GM18517 (cell line): ENCODE data around the gene ITPRID1.
"Not testable (repeated sequence)": the region's sequence is repeated elsewhere in the genome, so short reads cannot be mapped to it uniquely, and the experiment has no call there.

Experiments used
- ATAC-seq: cut with Tn5 transposase; IDR thresholded peaks from one replicate; pipeline ENCODE4 v1.9.1; 2021; ENCODE audit warnings: mild to moderate bottlenecking, moderate library complexity; ENCODE audit not compliant: unreplicated experiment

ITPRID1 gene

DNA sequence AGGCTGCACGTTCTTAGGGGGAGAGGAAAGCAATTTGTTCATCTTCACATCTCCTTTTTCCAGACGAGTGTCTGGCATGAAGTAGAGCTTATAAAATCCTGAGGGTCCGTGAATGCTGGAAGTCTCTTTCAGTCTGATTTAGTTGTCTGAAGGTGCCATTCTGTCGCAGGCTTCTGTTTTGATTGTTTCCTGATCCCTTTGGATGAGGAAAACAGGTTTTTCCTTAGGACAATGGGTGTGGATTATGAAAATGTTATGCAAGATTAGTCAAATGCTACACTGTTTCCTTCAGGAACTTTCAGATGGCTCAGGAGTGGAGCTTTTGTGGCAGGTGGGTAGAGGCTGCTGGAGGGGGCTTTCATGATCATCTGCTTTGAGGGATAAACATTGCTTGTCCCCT lies at the start of gene ITPRID1:
Gene ITPRID1 (plus strand): TSS at position 301 of the 400 bp plus-strand sequence. CDS start 38,935 bp downstream, outside the sequence.
- ATAC-seq, result no peak

DNA sequence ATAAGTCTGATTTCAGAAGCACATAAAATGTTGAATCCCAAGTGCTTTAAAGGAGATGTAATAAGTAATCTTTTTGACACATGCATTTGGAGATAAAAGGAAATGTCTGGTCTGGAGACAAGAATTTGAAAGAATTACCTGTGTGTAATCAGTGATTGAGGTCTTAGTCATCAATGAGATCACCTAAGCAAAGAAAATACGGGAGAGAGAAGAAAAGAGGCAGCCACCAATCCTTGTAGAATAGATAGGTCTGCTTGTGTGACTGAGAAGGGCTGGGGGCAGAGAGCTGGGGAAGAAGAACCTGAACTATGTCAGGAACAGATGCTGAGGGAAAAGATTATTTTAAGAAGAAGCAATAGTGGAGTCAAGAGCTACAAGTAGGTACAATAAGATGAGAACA lies 49.3 kb upstream of the ITPRID1 start:
- ATAC-seq, result no peak

- no peak for ATAC-seq
Measured at GRCh38 chr7:31465285-31465684, 48.6 kb upstream of the ITPRID1 start.

DNA sequence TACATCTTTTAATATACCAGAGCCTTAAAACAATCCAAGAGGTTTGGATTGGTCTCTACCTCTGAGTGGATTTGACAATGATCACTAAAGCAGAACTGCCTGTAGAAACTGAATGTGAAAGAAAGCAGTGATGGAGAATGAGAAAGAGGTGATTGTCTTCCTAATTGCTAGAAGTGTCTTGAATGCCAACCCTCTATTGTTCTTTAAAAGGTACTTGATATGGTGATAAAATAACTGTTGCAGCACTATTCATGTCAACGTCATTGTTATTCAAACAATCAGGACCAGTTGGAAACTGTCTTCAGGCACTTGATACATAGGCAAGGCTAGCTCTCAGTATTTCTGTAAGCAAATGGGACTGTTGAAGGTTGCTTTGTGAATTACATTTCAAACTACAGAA lies 47.9 kb upstream of the ITPRID1 start:
- peak; percentile 53 for ATAC-seq

DNA sequence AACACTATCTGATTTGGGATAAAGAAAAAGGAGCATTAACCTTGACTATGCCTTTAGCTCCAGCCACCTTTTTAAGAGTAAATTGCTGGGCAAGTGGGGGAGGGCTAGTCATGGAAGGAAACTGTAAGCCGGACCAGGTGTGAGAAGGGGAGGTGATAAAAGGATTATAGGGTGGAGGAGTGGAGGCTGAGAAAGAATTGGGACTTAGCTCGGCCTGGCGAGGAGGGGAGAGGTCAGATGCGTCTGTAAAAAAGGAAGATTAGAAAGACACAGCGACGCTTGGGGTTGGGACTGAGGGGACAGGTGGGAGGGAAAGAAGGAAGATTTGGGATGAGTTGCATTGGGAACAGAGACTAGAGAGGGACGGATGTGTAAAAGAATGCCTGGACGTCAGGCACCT lies 43.0 kb upstream of the ITPRID1 start:
- ATAC-seq, result not testable (repeated sequence)

DNA sequence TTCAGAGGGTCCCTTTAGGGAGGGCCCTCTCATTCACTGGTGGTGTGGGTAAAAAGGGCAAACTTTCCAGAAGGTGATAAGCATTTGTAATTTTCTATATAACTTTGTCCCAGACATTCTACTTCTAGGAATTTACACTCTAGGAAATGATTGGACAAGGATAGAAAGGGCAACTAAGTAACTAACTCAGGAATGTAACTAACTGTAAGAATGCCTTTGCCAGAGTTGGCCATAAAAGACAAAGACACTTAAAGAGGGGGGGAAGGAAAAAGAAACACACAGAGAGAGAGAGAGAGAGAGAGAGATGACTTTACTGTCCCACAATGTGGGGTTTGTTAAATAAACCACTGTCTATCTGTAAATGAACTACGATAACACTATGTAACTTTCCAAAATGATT lies 38.5 kb upstream of the ITPRID1 start:
- ATAC-seq, result no peak

DNA sequence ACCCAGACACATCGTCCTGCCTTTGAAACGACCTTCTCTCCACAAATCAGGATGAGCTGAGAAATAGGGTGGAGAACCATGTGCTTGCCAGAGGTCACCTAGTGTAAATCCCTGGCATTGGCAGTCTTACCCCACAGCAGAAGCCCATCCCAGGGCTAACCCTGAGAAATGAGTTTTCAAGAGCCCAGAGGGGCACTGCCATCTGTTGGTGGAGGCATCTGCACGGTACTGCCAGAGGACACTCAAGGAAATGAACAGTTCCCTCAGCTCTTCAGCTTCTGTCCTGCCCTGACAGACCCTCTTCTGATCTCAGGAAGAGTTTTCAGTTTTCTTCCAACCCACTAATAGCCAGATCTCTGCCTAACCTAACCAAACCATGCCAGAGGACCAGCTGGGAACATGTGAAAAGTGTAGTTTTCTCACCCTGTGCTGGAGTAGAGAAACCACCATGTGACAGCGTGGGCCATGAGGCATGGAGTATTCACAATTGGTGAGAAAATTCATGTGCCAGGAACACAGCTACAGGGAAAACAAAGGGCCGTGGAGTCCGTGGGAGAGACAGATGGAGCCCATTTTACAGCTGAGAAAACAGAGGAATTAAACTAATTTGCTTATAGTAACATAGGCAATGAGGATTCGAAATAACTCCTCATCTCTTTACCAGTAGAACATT lies 37.7 kb upstream of the ITPRID1 start:
- ATAC-seq, result no peak

- no peak for ATAC-seq
Measured at GRCh38 chr7:31476941-31477677, 36.8 kb upstream of the ITPRID1 start.

- no peak for ATAC-seq
Measured at GRCh38 chr7:31478018-31478417, 35.9 kb upstream of the ITPRID1 start.

GRCh38 chr7:31478721-31479120 lies 35.2 kb upstream of the ITPRID1 start:
- peak; percentile 92 for ATAC-seq

GRCh38 chr7:31487071-31487470 lies 26.8 kb upstream of the ITPRID1 start:
- no peak for ATAC-seq

DNA sequence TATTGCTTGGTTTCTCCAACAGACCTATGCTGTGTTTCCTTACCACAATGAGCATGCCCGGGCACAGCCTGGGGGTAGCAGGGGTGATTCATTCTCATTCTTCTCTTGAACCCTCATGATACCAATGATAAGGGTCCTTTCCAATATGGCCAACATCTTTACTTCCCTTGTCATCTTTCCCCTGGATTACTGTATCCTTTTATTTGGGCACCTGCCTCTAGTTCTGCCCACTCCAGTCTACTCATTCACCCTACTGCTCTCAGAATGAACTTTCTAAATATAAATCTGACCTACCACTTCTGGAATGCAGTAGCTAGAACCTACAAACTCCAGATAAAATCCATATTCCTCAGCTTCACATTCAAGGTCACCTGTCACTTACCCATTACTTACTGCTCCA lies 26.4 kb upstream of the ITPRID1 start:
- ATAC-seq, result no peak

GRCh38 chr7:31488562-31489203 lies 25.2 kb upstream of the ITPRID1 start:
- peak; percentile 91 for ATAC-seq

DNA sequence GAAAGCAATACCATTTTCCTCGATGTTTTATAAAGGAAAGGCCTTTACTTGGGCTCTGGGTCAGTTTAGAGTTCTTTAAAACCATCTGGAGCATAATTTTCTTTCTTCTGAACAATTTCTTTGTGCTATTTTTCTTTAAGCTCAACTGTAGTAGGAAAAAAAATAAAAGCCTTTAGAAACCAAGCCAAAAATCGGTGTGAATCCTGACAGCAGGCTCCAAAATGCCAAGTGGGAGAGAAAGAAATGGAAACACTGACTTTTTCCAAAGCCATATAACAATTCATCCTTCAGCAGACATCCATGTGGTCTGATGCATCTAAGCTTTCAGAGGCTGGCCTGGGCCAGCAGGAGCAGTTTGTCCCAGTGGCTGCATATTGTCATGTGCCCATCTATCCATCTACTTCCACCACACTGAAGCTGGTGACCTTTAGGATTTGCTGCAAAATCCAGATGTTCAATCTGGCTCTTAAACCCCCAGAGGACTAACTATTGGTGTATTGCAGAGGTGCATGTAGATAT lies 23.0 kb upstream of the ITPRID1 start:
- no peak for ATAC-seq

GRCh38 chr7:31492086-31492485 lies 21.8 kb upstream of the ITPRID1 start:
- no peak for ATAC-seq

DNA sequence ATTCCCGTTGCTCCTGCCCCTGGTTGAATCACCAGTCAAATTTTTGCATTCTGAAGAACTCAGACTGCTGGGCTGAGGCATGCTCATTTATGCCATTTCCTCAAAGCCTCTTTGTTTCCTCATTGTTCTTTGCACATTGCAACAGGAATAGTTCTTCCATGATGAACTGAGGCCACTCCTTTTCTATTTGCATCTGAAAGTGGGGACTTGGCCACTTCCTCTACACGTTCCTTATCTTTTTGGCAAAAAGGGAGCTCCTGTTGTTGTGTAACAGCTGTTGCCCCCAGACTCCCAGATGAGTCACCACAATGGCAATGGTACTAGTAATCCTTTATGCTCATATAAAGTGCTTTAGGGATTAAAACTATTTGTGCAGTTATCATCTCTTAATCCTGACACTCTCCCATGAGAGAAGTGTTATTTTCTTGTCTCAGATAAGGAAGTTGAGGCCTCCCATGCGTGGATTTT lies 20.1 kb upstream of the ITPRID1 start:
- ATAC-seq, result no peak

DNA sequence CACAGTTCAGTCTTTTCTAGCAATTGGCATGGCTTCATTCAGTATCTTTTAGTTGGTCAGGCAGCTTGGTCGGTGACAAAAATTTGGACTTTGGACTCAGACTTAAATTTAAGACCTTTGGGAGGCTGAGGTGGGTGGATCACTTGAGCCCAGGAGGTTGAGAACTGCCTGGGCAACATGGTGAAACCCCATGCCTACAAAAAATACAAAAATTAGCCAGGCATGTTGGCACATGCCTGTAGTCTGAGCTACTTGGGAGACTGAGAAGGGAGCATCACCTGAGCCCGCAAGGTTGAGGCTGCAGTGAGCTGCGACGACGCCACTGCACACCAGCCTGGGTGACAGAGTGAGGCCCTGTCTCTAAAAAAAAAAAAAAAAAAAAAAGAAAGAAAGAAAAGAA lies 19.5 kb upstream of the ITPRID1 start:
- ATAC-seq, result no peak

GRCh38 chr7:31495653-31496052 lies 18.2 kb upstream of the ITPRID1 start:
- no peak for ATAC-seq

- no peak for ATAC-seq
Measured at GRCh38 chr7:31497516-31497915, 16.4 kb upstream of the ITPRID1 start.

- ATAC-seq, result no peak
Measured at GRCh38 chr7:31500656-31501055, 13.2 kb upstream of the ITPRID1 start.

DNA sequence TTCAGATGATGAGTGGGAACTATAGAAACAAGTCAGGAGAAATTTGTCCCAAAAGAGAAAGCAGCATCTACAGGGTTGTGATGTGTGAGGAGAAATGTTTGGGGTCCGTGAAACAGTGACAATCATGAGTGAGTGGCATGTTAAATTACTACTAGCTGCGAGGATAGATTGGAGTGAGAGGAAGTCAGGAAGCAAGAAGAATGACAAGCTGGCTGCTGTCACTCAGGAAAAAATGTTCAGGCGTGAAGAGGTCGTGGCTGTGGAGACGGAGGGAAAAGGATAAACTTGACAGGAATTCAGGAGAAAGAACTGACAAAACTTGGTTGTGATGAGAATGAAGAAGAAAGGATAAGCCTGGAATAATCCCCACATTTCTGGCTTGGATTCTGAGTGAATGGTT lies 5.1 kb upstream of the ITPRID1 start:
- no peak for ATAC-seq

DNA sequence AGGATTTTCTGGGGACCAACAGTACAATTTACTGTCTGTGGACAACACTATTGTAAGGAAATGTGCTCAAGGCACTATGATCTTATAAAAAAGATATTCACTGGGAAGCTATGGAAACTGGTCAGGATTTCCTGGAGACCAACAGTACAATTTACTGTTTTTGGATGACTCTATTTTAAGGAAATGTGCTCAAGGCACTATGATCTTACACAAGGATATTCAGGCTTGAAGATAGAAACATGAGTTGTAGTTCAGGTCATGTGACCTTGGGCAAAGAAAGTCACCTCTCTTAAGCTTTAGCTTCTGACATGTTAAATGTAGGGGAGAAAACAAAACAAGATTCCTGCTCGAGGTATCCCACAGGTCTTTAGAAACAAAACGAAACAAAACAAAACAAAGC lies 1.7 kb upstream of the ITPRID1 start:
- no peak for ATAC-seq
